Breast epithelium (tissue), 3 donors: ENCODE results near the gene PITPNM1.

Experiments used
- CTCF ChIP-seq, 3 donors: fragments of 450-650 bp; IDR thresholded peaks; one replicate each; pipeline ENCODE4 v1.5.1; 2016 to 2017; ENCODE audit warnings: antibody characterized with exemption in 3 of 3, mild to moderate bottlenecking in 3 of 3, moderate library complexity in 3 of 3
- POLR2A ChIP-seq: fragments of 450-650 bp; IDR thresholded peaks from one replicate; pipeline ENCODE4 v1.6.1; 2016; ENCODE audit warnings: antibody characterized with exemption, mild to moderate bottlenecking, moderate library complexity

GRCh38 chr11:67455054-67455453 lies 50.1 kb downstream of the PITPNM1 start, which contains the start of gene CABP4:
- no peak for TF ChIP-seq CTCF (IDR thresholded peaks at IDR 0.05)
- TF ChIP-seq POLR2A = no peak
